CD4-positive, alpha-beta T cell treated with Interleukin-17A for 4 hours (primary cell): ENCODE measurements around the gene FOXA3.
"Not testable (repeated sequence)": the region's sequence is repeated elsewhere in the genome, so short reads cannot be mapped to it uniquely, and the experiment has no call there.

Experiments used
- DNase-seq: peaks from one replicate; pipeline ENCODE4 v3.0.0-alpha.2; 2020; ENCODE audit warnings: mixed read lengths

The FOXA3 gene

DNA sequence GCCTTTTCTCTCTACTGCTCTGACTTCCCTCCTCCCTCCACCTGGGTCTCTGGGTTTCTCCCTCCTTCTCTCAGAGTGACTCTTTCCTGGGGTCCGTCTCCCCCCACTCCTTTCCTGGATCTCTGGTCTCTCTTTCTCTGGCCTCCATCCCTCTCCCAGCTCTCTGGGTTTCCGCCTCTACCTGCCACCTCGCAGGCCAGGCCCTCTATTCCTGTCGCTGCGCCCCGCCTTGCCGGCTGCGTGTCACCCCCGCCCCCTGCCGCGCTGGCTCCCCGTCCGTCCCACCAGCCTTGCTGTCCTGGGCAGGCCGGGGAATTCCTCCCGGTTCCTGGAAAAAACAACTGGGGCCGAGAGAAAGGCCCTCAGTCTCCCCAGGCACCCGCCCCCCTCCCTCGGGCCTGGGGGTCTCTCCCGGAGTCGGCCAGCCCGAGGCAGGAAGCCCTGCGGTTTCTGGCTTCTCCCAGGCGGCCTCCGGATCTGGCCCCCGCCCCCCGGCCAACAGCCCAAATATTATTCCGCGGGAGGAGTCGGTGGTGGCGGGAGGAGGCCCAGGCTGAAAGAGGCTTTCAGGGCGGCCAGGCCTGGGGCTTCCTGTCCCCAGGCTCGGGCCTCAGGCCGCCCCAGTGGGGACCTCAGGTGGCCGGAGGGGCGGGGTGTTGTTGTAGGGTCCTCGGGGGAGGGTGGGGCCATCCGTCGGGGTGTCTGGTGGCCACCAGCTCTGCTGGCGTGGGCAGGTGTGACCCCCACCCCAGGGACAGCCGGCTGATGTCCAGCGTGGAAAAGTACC is 12.5 kb downstream of the FOXA3 start:
- DNase-seq = peak; percentile 42

DNA sequence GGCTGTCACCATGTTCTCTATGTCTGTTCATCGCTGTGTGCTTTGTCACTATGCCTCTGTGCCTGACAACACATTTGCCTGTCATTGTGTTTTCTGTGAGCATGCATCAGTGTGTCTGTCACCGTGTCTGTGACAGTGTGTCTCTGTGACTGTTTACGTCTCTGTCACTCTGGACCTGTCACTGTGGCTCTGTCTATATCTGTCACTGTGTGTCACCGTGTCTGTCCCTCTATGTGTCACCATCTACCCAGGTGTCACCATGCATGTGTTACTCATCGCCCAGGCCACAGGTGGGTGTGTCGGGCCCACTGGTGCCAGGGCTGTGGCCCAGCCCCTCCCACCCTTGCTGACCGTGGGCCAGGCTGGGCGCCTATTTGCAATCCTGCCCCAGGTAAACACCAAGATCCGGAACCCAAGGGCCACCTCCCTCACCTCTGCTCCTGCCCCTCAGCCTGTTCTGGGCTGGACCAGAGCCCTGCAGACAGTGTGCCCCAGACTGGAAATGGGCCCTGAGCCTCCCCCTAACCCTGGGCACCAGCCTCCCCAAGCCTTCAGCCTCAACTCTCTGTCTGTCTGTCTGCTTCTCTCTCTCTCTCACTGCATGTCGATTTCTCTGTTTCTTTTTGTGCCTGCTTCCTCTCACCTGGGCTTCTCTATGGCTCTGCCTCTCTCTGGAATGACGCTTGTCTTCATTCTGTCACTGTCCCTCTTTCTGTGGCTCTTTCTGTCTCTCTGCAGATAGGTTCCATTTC is 14.1 kb downstream of the FOXA3 start:
- DNase-seq = no peak

DNA sequence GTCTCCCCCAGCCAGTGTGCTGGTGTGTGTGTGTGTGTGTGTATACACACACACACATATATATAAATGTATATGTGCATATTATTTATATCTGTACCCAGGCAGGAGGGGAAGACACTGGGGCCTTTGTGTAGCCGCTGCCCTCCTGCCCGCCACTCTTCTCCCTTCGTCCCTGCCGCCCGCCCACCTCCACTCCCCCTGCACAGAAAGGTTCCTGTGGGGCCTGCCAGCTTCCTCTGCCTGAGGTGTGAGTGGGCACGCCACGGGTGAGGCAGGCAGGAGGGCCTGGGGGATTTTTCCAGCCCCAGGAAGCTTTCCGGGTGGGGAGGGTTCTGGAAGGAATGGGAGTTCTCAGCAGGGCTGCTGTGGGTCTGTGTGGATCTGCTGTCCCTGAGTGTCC is 14.9 kb downstream of the FOXA3 start:
- DNase-seq = no peak

DNA sequence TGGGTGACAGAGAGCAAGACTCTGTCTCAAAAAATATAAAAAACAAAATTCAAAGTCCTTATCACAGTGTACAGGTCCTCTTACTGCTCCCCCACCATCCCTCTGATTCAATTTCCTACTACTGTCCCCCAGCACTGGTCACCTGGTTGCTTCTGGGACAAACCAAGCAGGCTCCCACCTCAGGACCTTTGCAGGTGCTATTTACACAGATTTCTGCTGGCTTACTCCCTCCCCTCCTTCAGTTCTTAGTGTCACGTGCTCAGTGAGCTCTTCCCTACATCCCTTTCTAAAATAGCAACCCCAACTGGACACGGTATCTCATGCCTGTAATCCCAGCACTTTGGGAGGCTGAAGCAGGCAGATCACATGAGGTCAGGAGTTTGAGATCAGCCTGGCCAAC is 15.8 kb downstream of the FOXA3 start:
- DNase-seq = no peak

DNA sequence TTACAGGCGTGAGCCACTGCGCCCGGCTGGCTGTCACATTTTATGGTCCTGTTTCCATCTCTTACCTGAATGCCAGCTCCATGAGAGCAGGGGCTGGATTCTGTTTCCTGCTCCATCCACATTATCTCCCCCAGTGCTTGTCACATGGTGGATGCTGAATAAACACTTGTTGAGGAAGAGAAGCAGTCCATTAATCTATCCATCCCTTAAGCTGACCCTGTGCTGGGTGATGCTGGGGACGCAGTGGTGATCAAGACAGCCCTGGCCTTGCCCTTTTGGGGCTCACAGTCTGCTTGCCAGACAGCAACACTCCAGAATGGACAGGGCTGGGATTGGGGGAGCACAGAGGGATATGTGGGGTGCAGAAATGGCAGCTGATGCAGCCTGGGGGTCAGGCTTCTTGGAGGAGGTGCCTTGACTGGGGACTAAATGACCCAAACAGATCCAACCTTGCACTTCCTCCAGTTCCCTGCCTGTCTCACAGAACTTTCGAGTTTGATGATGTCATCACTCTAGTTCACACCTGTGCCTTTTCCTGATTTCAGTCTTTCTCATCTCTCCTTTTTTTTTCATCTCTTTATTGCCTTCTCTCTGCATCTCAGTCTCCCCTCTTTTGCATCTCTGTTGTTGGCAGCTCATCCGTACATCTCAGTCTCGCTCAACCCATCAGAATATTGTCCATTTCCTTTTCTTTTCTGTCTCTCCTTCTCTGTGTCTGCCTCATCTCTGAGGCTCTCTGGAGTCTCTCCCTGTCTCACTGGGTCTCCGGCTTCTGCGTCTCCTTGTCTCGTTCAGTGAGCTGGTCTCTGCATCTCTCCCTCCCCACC is 17.2 kb downstream of the FOXA3 start:
- no peak for DNase-seq

DNA sequence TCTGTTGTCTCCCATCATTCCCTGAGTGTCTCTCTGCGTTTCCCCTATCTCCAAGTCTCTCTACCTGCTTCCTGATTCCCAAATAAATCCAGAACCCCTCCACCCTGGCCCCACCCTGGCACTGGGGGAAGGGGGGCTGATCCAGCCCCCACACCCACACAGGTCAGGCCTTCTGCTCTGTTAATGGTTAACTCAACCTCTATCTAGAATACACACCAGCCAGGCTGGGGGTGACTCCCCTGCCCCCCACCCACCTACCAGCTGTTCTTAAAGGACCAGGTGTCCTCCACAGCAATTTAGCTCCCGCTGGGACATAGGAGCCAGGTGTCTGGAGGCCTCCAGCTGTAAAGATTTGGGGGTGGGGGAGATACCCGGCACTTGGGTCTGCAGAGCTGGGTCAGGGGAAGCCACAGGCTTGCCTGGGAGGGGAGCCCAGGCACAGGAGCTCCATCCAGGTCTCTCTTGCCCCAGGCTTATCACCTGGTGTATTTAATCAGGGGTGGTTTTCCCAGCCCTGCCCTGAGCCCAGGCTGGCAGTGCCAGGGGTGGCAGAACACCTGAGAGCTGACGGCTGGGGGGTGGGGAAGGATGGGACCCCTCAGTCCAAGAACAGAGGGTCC is 17.9 kb downstream of the FOXA3 start:
- DNase-seq = no peak

DNA sequence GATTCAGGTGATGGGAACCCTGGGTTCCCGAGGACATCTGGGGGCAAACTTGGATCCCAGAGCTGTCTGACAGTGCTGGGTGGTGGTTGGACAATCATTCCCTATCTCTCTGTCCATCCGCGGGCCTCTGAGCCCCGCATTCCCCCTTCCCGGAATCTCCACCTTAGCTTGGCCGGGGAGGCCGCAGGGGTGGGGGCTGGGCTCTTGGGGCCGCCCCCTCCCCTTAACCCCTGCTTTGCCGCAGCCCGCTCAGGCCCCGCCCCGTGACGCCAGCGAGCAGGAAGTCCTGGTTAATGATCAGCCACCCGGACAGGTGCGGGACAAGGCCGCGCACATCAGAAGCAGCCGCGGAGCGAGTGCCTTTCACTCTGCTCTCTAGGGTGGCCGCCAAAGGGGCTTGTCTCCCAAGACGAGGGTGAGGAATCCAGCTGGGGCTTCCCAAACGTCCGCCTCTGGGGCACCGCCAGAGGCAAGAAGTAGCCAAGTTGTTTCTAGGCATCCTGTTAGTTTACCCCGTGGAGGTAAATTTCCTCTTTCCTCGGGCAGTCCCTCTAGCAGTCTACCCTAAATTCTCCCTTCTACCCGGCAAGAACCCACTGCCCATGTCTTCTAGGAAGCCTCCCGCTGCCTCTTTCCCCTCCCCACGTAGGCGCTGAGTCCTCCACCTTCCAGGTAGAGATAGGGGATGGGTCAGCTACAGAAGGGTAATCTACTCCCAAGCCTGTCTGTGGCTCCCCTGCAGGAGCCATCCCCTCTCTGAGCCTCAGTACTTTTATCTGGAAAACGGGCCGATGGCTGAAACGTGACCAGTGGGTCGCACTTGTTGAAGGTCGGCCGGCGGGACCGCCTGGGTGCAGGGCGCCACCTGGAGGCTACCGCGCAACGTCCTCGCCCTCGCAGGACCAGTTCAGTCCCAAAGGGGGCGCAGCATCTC is 18.8 kb downstream of the FOXA3 start:
- peak; percentile 85 for DNase-seq

DNA sequence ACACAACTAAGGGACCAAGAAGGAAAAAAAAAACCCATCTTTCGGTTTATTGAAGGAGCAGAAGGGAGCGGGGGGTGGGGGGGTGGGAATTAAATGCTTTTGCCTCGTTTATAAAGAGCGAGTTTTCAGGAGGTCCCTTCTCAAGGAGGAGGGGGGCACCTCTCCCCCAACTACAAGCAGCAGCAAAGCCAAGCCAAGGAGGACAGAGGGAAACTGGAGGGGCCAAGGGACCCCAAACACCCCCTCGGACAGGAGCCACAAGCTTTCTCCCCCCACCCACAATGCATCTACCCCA is 19.4 kb downstream of the FOXA3 start:
- no peak for DNase-seq

DNA sequence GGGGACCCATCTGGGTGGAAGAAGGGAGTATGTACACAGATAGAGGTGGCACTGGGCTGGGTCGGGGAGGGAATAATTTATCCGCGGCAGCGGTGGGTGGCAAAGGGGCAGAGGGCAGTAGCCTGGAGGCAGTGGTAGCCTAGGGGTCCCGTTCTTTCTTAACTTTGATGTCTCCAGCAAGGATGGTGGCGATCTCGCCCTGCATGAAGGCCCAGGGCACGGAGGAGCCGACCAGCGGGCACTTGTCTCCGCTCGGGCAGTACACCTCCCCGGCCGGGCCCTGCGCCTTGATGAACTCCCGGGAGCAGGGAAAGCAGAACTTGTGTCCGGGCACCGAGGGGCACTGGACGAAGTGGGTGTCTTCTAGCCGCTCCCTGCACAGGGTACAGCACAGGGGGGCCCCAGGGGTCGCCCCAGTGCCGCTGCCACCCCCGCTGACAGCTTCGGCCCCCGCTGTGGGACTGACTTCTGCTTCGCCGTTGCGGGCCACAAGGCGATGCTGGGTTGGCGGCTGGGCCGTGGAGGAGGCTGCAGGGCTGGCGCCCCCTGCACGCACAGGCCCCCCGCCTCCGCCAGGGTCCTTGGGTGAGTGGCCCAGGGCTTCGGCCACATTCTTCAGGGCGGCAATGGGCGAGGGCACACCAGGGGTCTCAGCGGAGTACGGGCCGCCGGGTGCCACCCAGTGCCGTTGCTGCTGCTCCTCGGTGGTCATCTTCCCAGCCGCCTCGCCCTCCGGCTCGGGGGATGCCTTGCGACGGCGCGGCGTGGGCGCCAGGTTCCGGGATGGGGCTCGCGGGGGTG is 20.0 kb downstream of the FOXA3 start:
- DNase-seq = no peak

DNA sequence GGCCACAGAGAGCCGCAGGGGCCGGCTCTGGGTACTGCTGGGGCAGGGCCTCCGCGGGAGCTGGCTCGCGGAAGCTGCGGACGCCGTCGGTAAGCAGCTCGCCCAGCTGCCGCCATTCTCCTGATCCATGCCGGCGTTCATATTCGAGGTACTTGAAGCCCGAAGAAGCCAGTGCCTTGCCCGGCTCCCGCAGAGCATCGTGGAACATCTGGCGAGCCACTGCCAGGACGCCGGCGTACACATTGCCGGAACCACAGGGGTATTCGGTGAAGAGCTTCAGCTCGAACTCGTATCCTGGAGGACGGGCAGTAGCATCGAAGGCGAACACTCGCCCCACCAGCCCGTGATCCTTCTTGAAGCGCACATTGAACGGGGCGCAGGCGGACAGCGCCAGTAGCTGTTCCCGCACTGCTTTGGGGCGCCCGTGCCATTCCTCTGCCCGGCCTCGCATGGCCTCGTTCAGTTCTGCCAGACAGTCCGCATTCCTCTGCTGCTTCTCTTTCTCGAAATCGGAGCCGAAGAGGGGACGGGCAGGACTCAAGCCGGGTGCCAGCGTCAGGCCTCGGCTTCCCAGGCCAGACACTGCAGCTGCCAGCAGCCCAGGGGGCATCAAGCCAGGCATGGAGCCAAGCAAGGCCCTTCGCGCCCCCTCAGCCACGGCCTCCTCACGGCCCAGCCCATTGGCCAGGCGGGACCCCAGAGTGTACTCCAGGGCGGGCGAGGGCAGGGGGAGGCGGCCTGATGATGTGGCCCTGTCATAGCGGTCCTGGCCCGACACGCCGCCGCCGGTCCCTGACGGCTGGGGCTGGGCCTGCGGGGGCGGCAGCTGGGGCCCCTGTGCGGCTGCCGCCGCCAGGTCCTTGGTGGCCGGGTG is 20.8 kb downstream of the FOXA3 start:
- no peak for DNase-seq

DNA sequence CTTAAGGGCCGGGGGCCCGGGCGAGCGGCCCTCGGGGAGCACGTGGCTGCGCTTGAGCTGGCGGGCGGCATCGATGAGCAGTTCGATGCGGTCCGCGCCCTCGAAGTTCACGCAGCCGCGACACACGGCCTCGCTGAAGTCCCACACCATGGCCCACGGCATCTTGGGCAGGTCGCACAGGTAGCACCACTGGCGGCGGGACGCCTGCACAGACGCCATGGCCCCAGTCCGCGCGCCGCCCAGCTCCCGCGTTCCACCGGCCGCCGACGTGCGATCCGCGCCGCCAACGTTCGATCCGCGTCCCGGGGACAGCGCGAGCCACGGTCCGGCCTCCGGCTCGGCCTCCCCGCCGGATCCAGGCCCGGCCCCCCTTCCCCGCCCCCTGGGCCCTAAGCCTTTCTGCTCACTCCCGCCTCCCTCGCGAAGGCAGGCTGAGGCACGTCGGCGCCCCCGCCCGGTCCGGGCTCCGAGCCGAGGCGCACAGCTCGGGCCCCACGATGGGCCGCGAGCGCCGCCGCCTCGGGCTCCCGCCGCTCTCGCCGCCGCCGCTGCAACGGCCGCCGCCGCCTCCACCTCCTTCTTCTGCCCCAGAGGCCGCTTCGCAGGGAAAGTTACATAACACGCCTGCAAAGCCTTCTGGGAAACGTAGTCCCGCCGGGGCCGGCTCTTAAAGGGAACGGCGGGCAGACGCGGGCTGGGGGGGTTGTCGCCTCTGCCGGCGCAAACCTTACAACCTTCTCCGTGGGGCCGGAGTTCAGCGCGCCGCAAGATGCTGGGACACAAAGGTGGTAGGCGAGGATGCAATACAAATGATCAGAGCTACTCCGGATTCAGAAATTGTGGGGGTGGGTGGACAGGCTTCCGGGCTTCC is 21.7 kb downstream of the FOXA3 start, which contains the start of gene IRF2BP1:
Gene IRF2BP1 (minus strand): TSS at position 586 of the 871 bp plus-strand sequence. CDS start 367 bp downstream, at position 219.
- peak; percentile 90 for DNase-seq

DNA sequence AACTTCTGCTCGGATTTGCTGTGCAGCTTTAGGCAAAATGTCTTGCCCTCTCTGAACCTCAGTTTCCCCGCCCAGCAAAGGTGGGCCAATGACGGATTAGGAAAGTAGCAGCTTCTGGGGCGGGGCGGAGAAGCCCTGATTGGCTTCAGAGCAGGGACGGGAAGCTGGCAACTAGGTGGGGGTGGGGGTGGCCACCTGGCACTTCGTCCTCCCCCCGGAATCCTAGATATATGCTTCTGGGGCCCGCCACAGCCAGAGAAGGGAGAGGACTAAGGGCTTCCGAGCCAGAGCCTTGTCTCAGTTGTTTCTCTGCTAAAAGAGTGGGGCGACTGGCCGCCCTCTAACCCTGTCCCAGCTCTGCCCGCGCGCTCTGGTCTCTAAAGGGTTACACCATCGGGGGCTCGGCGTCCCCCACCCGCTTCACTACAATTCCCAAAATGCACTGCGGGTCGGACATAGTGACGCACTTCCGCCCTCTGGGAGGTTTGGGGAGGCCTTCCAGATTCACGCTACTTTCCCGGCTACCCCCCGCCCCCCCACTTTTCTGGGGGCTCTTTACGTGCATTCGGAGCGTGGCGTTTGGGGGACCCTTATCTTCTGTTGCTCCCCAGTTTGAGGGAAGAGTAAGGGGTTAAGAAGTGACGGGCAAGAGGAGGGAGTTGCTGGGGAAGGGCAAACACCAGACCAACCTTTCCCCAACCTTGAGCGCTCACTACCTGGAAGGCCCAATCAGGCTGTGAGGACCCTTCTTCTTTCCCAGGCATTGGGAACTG is 22.5 kb downstream of the FOXA3 start:
- DNase-seq = peak; percentile 91

DNA sequence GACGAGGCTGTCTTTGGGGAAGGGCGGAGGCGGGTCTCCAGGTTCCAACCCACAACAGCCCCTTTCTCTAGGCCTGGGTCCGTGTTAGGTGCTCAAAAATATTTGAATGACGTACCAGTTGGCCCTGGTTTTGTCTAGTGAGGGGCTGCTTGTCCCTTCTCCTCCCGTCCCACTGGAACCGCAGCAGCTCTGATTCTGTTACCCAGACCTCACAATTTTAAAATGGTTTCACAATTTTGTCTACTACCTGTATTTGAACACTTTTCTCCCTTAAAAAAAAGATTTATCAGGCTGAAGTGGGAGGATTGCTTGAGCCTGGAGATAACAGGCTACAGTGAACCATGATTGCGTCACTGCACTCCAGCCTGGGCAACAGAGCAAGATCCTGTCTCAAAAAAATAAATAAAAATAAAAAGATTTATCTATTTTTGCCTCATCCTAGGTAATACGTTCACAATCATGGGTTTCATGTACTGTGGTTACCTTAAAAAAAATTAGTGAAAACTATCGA is 23.1 kb downstream of the FOXA3 start:
- no peak for DNase-seq

DNA sequence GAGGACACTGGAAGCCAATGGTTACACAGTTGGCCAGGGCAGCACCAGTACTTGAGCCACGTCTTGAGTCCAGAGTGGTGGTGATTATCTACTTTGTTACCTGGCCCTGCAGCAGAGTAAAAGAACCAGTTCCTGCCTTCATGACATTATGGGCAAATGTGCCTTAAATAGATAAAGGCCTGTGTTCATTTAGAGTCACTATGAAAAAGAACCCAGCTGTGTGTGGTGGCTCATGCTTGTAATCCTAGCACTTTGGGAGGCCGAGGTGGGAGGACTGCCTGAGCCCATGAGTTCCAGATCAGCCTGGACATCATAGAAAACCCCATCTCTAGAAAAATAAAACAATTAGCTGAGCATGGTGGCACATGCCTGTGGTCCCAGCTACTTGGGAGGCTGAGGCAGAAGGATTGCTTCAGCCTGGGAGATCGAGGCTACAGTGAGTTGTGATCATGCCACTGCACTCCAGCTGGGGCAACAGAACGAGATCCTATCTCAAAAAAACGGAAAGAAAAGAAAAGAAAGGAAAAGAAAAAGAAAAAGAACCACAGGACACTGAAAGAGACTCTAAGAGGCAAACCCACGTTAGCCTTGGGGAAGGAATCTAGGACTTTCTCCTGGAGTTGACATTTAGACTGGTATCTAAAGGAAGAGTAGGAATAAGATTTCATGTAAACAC is 25.2 kb downstream of the FOXA3 start:
- no peak for DNase-seq

DNA sequence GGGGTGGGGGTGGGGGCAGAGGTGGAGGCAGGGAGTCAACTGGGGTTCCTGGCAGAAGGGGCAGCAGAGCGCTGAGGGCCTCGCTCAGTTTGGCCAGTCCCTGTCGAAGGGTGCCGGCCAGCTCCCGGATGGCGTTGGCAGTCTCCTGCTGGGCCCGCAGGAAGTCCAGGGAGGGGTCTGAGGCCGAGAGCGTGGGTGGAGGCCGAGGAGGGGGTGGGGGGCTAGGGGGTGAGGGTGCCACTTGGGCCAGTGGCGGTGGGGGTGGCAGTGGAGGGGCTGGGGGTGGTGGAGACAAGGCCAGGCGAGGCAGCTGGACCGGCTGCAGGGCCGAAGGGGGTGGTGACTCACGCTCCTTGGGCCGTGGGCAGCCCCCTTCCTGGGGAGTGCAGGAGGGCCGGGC is 26.8 kb downstream of the FOXA3 start:
- no peak for DNase-seq

DNA sequence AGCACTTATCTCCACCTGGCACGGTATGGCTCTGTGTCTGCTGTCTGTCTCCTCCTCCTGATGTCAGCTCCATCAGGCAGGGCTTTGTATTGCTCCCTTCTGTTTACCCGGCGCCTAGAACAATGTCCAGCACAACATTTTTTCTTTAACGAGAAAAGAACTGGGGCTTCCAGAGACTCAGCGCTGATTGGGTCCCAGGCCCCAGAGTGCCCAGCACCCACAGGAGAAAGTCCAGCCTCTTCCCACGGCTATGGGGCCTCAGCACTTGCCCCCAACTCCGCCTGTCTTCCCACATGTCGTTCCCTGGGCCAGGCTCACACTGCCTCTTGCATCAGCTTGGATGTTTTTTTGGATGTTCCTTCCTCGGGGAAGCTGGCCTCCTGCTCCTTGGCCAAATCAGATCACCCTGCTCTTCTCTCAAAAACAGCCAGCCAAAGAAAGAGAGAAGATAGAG is 31.4 kb downstream of the FOXA3 start:
- no peak for DNase-seq

DNA sequence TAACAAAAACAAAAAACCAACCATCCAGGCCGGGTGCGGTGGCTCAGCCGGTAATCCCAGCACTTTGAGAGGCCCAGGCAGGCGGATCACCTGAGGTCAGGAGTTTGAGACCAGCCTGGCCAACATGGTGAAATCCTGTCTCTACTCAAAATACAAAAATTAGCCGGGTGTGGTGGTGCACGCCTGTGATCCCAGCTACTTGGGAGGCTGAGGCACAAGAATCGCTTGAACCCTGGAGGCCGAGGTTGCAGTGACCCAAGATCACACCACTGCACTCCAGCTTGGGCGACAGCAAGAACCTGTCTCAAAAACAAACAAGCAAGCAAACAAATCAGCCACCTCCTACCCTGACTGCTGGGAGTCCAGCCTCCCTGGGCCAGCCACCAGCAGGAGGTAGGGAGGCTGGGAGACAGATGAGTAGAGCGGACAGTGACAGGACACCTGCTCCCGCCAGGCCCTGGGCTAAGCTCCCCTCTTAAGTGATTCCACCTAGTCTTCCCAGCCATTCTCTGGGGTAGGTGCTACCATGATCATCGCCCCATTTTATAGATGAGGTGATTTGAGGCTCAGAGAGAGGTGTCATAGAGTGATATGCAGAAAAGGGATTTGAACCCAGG is 32.0 kb downstream of the FOXA3 start:
- not testable (repeated sequence) for DNase-seq
